ENCODE measurements around the gene SPA17.

SPA17 gene

DNA sequence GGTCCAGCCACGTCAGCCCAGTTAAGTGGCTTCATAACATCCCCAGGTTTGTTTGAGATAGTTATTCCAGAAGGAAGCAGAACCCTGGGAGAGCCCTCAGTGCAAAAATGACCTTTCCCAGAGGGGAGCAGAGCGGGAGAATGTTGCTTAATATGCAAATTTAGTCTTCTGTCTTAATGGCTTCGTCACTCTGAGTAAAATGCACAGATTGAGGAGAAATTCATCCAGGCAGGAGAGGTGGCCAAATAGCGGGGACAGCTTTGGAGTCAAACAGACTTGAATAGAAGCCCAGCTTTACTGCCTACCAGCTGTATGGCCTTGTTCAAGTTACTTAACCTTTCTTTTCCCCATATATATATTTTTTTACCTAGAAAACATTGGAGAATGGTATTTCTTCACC, 53.8 kb downstream of the SPA17 start:
- no peak for DNase-seq

DNA sequence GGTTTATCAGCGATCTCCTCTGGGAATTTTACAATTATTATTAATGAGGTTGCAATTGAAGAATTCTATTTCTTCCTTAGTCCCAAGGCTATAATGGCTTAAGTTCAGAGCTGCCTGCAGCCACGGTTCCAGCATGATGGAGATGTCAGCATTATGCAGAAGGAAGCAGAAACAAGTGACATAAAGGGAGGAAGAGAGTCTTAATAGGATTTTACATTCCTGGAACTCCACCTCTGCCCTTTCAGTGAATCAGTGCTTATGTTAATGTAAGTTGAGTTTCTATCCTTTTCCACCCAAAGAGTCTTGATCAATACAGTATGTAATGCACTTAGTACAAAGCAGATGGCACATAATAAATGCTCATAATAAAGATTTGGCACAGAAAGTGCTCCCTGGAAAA, 54.4 kb downstream of the SPA17 start:
- no peak for DNase-seq

DNA sequence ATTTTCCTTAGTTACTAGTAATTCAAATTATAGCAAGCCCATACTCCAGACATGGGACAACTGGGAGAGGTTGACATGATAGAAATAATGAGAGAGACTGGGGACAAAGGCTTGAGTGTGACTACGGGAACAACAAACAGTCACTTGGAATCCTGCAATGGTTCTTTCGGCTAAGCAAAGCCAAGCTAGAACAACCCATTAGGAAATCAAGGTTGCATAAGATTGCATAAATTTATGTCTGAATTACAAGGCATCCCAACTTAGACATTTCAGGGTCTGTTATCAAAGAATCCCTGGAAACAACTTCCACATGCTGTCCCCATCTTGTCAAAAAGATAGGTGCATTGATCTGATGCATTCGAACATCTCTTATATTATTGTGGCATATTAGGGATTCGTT, 55.9 kb downstream of the SPA17 start:
- DNase-seq, result no peak

DNA sequence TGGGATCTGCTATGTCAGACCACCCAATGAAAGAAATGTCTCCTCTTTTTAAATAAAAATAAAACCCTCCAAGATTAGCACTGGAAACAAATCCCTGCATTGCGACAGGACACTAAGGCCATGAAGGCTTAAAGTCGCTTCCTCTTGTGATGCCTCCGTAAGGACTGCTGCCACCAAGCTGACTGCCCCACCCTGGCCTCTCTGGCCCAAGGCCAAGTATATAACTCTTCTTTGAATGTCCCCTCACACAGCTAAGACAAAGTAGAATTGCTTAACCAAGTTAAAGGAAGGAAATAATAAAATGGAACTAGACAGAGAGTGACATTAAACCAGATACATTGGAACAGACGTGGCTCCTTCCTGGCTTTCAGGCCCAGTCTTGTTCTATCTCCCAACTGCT, 58.5 kb downstream of the SPA17 start:
- DNase-seq, result no peak

DNA sequence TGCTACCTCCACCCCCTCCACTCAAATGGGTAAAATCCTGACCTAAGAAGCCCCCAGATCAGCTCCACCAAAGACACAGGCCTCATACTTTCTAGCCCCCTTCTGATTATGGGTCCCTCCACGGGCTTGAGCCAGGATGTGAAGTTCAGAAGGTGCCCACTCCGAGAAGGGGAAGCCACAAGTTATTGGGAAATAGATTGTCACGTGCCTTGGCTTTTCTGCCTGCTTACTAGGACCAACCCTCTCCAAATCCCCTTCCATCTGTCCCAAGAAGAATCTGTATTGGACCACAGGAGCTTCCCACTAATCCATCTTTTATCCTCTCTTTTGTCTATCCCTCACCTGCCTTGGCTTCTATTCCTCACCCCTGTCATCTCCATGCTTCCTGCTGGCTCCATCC, 63.0 kb downstream of the SPA17 start:
- no peak for DNase-seq

DNA sequence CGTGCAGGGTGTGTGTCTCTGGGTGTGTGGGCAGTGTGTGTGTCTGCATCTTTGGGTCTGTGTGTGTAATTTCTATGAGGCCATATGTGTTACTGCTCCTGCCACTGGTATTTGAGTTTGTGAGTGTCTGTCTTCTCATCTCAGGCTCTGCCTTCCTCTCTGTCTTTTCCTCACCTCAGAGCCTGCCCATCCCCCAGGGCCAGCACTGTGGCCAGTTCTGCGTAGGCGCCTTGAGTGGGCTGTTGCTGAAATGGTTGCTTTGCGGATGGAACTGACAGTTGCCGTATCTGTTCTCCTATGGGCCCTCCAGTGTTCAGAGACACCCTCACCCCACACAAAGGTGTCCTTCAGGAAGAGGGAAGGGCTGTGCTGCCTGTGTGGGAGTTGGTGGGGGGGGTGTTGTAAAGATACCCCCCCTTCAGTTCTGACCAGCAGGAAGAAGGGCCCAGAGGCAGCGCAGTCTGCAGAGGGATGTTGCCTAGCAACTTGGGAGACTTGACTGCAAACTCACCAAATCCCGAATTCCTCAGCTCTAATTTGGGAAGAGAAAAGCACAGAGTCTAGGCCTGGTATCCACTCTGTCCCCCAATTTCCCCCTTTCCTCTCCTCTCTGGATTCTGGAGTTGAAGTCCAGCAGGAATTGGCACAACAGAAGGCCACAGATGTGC, 64.1 kb downstream of the SPA17 start:
- DNase-seq, result no peak

DNA sequence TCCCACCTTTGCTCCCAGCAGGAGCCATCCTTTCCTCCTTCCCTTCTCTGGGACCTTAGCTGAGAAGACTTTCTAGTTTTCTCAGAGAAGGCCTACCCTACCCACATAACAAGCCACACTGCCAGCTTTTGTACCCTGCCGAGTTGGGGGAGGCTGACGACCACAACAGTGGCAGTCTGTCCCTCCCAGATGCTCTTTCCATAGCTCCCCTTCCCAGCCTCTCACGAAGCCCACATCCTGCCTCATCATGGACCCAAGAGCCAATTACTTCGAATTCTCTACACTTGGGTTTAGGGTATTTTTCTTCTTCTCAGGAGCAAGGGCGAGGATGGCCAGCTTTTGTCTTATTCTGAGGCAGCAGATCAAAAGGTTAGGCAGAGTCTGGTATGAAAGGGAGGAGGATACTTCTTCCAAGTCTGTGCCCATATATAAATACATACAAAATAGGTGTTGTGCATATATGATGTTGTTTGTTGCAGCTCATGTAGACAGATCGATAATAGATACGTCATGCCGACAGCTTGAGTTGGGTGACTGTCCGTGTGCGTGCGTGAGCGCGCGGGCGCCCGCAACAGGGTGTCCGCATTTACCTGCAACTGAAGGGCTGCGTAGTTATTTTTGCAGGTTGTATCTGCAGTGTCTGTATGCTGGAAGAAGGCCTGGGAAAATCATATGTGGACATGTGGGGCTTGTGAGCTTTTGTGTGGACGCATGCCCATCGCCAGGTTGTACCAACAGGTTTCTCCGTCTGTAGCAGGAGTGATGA, 65.2 kb downstream of the SPA17 start:
- DNase-seq, result no peak

DNA sequence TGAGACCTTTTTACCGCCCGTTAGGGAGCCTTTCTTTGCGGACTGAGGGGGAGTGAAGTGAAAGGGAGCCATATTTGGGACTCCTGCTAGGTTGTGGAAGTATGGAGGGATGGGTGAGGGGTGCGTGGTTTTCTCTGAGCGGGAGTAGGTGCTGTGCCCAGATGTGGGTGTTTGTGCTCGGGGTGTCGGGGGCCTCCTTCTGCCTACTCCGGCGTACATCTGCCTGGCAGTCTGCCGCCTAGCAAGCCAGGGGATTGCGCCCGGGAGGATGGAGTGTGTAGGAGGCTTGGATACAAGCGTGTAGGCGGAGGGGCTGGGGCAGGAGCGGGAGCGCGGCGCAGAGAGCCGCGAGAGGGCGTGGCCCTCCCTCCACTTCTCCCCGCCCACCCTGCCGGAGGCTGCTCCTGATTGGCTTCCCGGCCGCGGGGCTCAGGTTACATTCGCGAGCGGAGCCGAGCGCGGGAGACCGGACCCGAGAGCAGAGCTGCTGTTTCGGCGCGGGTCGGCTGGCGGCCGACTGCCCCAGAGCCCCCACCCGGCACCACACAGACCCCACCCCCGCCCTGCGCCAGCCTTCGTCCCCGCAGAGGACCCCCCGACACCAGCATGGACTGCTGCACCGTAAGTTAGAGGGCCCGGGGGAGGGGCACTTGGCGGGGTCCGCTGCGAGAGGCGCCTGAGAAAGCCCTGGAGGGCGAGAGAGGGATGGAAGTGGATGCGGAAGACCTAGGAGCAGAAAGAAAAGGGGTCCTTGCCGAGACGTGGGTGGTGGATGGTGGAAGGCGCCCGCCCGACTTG, 66.0 kb downstream of the SPA17 start, which contains the start of gene NRGN:
TSS of gene NRGN (plus strand) at position 464 of the 798 bp plus-strand sequence. CDS start at position 607, 143 bp downstream.
- DNase-seq, result peak; percentile 76

DNA sequence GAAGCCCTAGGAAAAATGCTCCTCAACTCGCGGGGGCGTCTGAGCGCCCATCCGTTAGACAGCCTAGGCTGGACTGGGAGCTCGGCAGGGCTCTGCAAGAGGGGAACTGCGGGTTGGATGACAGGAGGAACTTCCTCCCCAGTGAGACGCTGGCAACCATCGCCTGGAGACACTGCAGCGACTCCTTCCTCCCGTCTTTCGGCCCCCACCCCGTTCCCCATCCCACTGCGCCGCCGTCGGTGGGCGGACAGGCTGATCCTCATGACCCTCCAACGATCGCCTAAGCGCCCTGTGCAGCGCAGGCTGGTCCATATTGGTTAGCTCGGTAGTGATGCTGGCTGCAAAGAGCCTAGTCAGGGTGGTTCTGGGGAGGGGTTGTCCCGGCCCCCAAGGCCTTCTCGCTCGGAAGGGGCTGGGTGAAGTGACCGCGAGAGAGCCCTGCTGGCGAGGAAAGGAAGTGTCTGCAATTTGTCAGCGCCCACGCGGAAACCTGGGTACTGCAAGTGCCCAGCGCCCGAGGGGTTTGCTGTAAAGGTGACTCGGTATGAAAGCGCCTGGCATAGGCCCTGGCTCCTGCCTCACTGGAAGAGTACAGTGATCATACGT, 66.7 kb downstream of the SPA17 start:
- peak; percentile 36 for DNase-seq

DNA sequence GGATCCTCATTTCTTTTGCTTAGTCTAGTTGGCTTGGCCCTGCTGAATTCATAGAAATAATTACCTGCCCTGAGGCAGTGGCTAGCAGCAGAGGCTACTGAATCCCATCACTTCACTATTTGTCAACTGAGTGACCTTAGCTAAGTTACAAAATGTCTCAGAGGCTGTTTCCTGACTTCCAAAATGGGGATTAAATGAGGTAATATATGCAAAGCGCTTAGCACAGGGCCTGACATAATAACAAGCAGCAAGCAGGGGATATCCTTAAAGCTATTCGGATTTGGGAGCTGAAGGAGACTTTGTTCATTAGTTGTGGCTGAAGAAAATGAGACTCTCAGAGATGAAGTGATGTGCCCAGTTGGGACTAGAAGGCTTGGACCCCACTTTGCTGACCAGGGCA, 68.9 kb downstream of the SPA17 start:
- no peak for DNase-seq

DNA sequence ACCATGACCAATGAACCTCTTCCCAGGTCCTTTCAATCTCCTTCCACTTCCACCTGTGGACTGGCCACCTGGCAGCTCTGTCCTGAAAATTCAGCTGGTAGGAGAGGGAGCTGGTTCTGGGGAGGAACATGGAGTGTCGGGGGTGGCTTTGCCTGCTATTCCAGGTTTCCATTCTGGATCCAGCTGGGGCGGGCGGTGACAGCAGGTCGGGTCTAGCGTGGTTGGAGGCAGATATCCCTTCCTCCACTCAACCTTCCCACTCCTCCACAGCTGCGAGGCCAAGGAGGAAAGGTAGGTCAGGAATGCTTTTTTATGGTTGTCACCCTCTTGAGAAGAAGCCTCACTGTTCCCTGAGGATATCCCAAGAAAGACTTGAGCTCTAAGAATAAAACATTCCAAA, 69.3 kb downstream of the SPA17 start:
- DNase-seq, result no peak

DNA sequence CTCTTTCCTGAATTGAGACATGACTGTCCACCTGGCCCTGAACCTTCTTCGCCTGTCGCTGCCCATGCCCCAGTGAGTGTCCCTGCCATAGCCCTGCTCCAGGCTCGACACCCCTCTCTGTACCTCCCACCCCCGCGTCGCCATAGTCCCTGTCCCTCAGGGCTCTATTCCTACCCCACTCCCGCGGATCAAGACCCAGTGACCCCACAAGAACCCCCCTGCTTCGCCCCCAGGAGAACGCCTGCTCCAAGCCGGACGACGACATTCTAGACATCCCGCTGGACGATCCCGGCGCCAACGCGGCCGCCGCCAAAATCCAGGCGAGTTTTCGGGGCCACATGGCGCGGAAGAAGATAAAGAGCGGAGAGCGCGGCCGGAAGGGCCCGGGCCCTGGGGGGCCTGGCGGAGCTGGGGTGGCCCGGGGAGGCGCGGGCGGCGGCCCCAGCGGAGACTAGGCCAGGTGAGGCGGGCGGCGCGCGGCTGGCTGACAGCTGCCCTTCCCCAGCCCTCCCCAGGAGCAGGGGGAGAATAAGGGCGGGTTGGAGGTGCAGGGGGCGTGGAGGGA, 71.6 kb downstream of the SPA17 start:
- no peak for DNase-seq

DNA sequence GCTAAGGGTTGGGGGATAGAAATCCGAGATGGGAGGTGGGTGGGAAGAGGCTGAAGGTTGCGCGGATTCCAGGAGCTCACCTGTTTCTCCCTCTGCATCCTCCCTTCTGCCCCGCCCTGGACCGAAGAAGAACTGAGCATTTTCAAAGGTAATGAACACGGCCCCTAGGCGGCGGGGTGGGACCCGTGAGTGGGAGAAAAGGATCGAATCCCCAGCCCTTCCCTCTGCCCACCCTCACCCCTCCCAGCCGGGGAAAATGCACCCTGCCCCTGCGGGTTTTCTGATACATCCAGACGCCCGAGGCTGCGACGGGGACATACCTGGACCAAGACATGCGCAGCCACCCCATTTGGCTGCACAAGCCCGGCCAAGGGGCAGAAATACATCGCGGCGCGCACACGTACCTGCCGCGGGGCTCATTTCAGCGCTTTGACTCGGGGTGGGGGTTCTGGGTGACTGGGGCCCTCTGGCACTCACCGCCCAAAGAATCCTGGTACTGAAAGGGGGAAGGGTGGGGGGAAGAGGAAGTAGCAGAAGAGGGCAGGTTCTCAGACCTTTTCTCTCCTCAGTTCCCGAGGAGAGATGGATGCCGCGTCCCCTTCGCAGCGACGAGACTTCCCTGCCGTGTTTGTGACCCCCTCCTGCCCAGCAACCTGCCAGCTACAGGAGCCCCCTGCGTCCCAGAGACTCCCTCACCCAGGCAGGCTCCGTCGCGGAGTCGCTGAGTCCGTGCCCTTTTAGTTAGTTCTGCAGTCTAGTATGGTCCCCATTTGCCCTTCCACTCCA, 72.3 kb downstream of the SPA17 start:
- DNase-seq, result no peak

DNA sequence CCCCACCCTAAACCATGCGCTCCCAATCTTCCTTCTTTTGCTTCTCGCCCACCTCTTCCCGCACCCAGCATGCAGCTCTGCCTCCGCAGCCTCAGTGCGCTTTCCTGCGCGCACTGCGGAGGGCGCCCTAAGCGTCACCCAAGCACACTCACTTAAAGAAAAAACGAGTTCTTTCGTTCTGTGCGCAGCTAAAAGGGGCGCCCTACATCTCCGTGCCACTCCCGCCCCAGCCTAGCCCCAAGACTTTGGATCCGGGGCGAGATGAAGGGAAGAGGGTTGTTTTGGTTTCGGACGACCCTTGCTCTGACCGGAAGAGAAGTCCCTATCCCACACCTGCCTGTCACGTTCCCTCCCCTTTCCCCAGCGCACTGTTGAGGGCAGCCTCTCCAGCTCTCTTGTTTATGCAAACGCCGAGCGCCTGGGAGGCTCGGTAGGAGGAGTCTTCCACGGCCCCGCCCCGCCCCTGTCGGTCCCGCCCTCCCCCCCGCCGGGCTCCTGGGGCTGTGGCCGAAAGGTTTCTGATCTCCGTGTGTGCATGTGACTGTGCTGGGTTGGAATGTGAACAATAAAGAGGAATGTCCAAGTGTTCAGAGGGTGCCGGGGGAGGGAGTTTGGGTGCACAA, 73.0 kb downstream of the SPA17 start:
- peak; percentile 63 for DNase-seq
